CD14-positive monocyte (primary cell): ENCODE measurements around the gene CHST12. TPM values are rescaled to one million over a fixed set of nuclear protein-coding genes. Genes with fewer than 3 reads are reported as not detected.
A peak's percentile ranks its signal among the peaks of the same experiment; 100 is the strongest.

ENCODE experiments used
- DNase-seq, 3 donors: peaks; one replicate each; pipeline ENCODE4 v3.0.0-alpha.2; 2011 to 2022
- H2AFZ ChIP-seq: 2 replicates; pipeline ENCODE4 v1.6.0; 2012; ENCODE audit warnings: mild to moderate bottlenecking, low read depth, low read length, inconsistent platforms; ENCODE audit not compliant: insufficient read depth, poor library complexity, severe bottlenecking
- H3K27ac ChIP-seq, 2 donors: 1 replicate in 1 of 2; 2 replicates in 1 of 2; pipeline ENCODE4 v1.5.1; 2012 to 2013; ENCODE audit warnings: low read length in 2 of 2, control low read depth in 1 of 2, inconsistent platforms in 1 of 2, low read depth in 1 of 2, mild to moderate bottlenecking in 1 of 2
- H3K27me3 ChIP-seq, 2 donors: one replicate each; pipeline versions ENCODE4 v1.6.0 to v1.6.1; 2011 to 2013; ENCODE audit warnings: low read length in 2 of 2; ENCODE audit not compliant: control insufficient read depth in 2 of 2, insufficient read depth in 2 of 2
- H3K36me3 ChIP-seq, 2 donors: replicated peaks in 1 of 2; 1 replicate in 1 of 2; 2 replicates in 1 of 2; pipeline versions ENCODE4 v1.5.1 to v1.6.1; 2012 to 2013; ENCODE audit warnings: low read length in 2 of 2, control low read depth in 1 of 2, inconsistent platforms in 1 of 2, mild to moderate bottlenecking in 1 of 2; ENCODE audit not compliant: insufficient read depth in 2 of 2, control insufficient read depth in 1 of 2
- H3K4me1 ChIP-seq, 2 donors: 1 replicate in 1 of 2; 2 replicates in 1 of 2; pipeline versions ENCODE4 v1.5.1 to v1.6.1; 2012 to 2013; ENCODE audit warnings: low read length in 2 of 2, control low read depth in 1 of 2, inconsistent platforms in 1 of 2, mild to moderate bottlenecking in 1 of 2, moderate library complexity in 1 of 2; ENCODE audit not compliant: insufficient read depth in 2 of 2, control insufficient read depth in 1 of 2
- H3K4me2 ChIP-seq: replicated peaks from 2 replicates; pipeline ENCODE3; 2012; ENCODE audit warnings: low read length, moderate library complexity, mild to moderate bottlenecking; ENCODE audit not compliant: poor library complexity, severe bottlenecking; ENCODE audit errors: extremely low read depth
- H3K4me3 ChIP-seq, 3 experiments: fragments of 200-600 bp in 1 of 3; sonication (generic) in 1 of 3; replicated peaks in 1 of 3; 1 replicate in 2 of 3; 2 replicates in 1 of 3; pipeline ENCODE4 v1.5.1; 2011 to 2013; ENCODE audit warnings: low read length in 3 of 3, mild to moderate bottlenecking in 3 of 3, control low read depth in 2 of 3, low read depth in 2 of 3, inconsistent platforms in 1 of 3, moderate library complexity in 1 of 3
- H3K79me2 ChIP-seq: 2 replicates; pipeline ENCODE4 v1.6.0; 2012; ENCODE audit warnings: mild to moderate bottlenecking, control low read depth, inconsistent platforms, low read length, moderate library complexity; ENCODE audit not compliant: insufficient read depth
- H3K9ac ChIP-seq: 2 replicates; pipeline ENCODE4 v1.6.0; 2017; ENCODE audit warnings: low read length, mild to moderate bottlenecking; ENCODE audit not compliant: insufficient read depth, poor library complexity, severe bottlenecking
- H3K9me3 ChIP-seq, 2 donors: replicated peaks in 1 of 2; 1 replicate in 1 of 2; 2 replicates in 1 of 2; pipeline versions ENCODE4 v1.5.1 to v1.6.1; 2012 to 2013; ENCODE audit warnings: low read length in 2 of 2, control low read depth in 1 of 2; ENCODE audit not compliant: control insufficient read depth in 1 of 2, insufficient read depth in 1 of 2
- H4K20me1 ChIP-seq: 2 replicates; pipeline ENCODE4 v1.6.0; 2012; ENCODE audit warnings: mild to moderate bottlenecking, low read length, control low read depth, moderate library complexity; ENCODE audit not compliant: insufficient read depth
- H3K27ac Mint-ChIP-seq, 7 donors: one replicate each; pipeline ENCODE4 v1.8.0; 2020; ENCODE audit warnings: mild to moderate bottlenecking in 7 of 7, mixed read lengths in 7 of 7, moderate library complexity in 6 of 7, inconsistent platforms in 2 of 7
- H3K27me3 Mint-ChIP-seq, 3 donors: one replicate each; pipeline ENCODE4 v1.8.0; 2021 to 2022; ENCODE audit warnings: low read depth in 3 of 3, mild to moderate bottlenecking in 3 of 3, mixed read lengths in 3 of 3, moderate library complexity in 3 of 3, inconsistent platforms in 1 of 3
- H3K36me3 Mint-ChIP-seq, 2 donors: one replicate each; pipeline ENCODE4 v1.8.0; 2020; ENCODE audit warnings: mixed read lengths in 2 of 2, inconsistent platforms in 1 of 2, mild to moderate bottlenecking in 1 of 2
- H3K4me1 Mint-ChIP-seq: one replicate; pipeline ENCODE4 v1.8.0; 2020; ENCODE audit warnings: mild to moderate bottlenecking, mixed read lengths
- H3K4me3 Mint-ChIP-seq, 2 donors: one replicate each; pipeline ENCODE4 v1.8.0; 2020; ENCODE audit warnings: mild to moderate bottlenecking in 2 of 2, mixed read lengths in 2 of 2, moderate library complexity in 1 of 2
- H3K9me3 Mint-ChIP-seq, 7 donors: one replicate each; pipeline ENCODE4 v1.8.0; 2020 to 2022; ENCODE audit warnings: mixed read lengths in 7 of 7, mild to moderate bottlenecking in 6 of 7, moderate library complexity in 6 of 7, inconsistent platforms in 2 of 7
- WGBS: methylation state at CpG from one replicate; pipeline ENCODE4 v1.1.5; 2013; ENCODE audit warnings: missing lambda C conversion rate; ENCODE audit not compliant: insufficient coverage; 5-methylcytosine and 5-hydroxymethylcytosine counted together
- intact Hi-C, 2 donors: fragments of 100-400 bp; cut with micrococcal nuclease; formaldehyde crosslinking; loops; one replicate each; pipeline versions ENCODE4 v1.15.0 to v1.15.1; 2023
- polyA plus RNA-seq, 3 donors: library from polyadenylated mRNA; depleted of rRNA in 1 of 3; unstranded in 2 of 3; stranded (reverse) in 1 of 3; fragments of 300-500 nt in 2 of 3; fragments of >200 nt in 1 of 3; fragmentation: Illumina TruSeq in 2 of 3; gene quantifications; 1 replicate in 2 of 3; 2 replicates in 1 of 3; pipeline ENCODE4 v1.2.3, GENCODE V29; 2012 to 2021
- TF ChIP-seq, protein P1 (sequence below): fragments of 200-600 bp; IDR thresholded peaks from one replicate; pipeline ENCODE4 v1.8.0; 2022; ENCODE audit warnings: antibody characterized with exemption, mild to moderate bottlenecking

CHST12 gene
- polyA plus RNA-seq, 3 donors: 5.8 to 10.6 (median 7.5) TPM

DNA sequence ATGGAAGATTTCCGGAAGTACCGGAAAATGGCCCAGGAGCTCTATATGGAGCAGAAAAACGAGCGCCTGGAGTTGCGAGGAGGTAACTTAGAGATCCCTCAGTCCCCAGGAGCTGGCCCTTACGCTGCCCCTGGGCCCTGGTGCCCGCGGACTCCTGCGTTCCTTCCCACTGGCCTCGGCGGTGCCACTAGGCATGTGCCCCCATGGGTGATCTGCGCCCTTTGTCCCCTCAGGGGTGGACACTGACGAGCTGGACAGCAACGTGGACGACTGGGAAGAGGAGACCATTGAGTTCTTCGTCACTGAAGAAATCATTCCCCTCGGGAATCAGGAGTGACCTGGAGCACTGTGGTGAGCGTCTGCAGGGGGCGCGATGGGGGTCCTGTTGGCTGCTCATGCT is 24.2 kb upstream of the CHST12 start:
- no peak overlapping the region for H3K27ac ChIP-seq
- TF ChIP-seq, protein P1, sequence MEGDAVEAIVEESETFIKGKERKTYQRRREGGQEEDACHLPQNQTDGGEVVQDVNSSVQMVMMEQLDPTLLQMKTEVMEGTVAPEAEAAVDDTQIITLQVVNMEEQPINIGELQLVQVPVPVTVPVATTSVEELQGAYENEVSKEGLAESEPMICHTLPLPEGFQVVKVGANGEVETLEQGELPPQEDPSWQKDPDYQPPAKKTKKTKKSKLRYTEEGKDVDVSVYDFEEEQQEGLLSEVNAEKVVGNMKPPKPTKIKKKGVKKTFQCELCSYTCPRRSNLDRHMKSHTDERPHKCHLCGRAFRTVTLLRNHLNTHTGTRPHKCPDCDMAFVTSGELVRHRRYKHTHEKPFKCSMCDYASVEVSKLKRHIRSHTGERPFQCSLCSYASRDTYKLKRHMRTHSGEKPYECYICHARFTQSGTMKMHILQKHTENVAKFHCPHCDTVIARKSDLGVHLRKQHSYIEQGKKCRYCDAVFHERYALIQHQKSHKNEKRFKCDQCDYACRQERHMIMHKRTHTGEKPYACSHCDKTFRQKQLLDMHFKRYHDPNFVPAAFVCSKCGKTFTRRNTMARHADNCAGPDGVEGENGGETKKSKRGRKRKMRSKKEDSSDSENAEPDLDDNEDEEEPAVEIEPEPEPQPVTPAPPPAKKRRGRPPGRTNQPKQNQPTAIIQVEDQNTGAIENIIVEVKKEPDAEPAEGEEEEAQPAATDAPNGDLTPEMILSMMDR: no peak
- H2AFZ ChIP-seq: no peak overlapping the region
- Mint-ChIP-seq H3K4me1 (no peaks in the 10 kb centered on the region), H3K27ac (peak overlapping the region in 1 of 7 donors; percentile 20), H3K9me3 (peaks cover 0 to 8% (median 0%) of the 10 kb centered on the region in 7 donors), H3K27me3 (peaks cover under 1 to 6% (median 1%) of the 10 kb centered on the region in 3 donors), H3K36me3 (peaks cover 73 to 85% of the 10 kb centered on the region in 2 donors), H3K4me3 (no peak overlapping the region)
- peaks cover 77 to 78% of the 10 kb centered on the region in 2 donors for H3K36me3 ChIP-seq
- no peaks in the 10 kb centered on the region for H3K27me3 ChIP-seq
- peaks cover 20% of the 10 kb centered on the region for H3K79me2 ChIP-seq
- no peaks in the 10 kb centered on the region for H3K9me3 ChIP-seq
- DNase-seq: no peak
- no peaks in the 10 kb centered on the region for H3K4me1 ChIP-seq
- H3K4me3 ChIP-seq: no peak overlapping the region
- no peak overlapping the region for H3K4me2 ChIP-seq
- no peak overlapping the region for H3K9ac ChIP-seq
- peaks cover 46% of the 10 kb centered on the region for H4K20me1 ChIP-seq
- 97% methylated on average over 19 of the region's 20 CpGs for WGBS
- intact Hi-C loops: no loop called here

DNA sequence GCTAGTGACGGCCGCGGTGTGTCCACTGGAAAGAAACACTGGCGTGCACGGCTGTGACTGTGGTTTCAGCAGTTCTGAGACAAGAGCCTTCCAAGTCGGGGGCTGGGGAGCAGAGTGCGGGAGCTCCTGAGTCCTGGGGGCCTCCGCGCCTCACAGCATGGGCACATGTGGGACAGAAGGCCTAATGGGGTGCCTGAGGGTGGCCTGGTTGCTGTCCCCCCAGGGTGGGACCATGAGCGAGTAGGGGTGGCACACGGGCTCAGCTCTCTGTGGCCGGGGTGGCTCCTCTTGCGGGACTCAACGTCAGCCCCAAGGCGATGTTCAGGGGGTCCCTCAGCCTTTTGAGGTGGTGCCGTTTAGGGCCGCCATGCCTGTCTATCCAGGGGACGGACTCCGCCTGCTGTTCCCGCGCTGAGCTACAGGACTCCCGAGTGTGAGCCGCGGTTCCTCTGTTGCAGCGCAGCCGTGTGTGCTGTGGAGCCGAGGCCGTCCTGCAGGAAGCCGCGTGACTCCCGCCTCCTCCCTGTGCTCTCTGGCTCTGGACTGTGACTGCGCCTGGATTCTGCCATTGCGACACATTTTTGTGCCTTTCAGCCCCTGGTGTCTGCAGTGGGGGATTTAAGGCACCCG is 23.5 kb upstream of the CHST12 start:
- H3K9ac ChIP-seq: no peak overlapping the region
- H3K4me1 ChIP-seq: no peaks in the 10 kb centered on the region
- TF ChIP-seq, protein P1: no peak
- no peak overlapping the region for H3K4me2 ChIP-seq
- WGBS: 83% methylated on average over 34 of the region's 34 CpGs
- Mint-ChIP-seq H3K4me1 (no peaks in the 10 kb centered on the region), H3K27ac (peak overlapping the region in 2 of 7 donors; percentile 20 to 79), H3K9me3 (peaks cover 0 to 8% (median 0%) of the 10 kb centered on the region in 7 donors), H3K4me3 (no peak overlapping the region), H3K36me3 (peaks cover 66 to 77% of the 10 kb centered on the region in 2 donors), H3K27me3 (peaks cover 1 to 6% (median 3%) of the 10 kb centered on the region in 3 donors)
- DNase-seq: no peak
- H3K27ac ChIP-seq: no peak overlapping the region
- no peak overlapping the region for H2AFZ ChIP-seq
- no peaks in the 10 kb centered on the region for H3K9me3 ChIP-seq
- peaks cover 69 to 70% of the 10 kb centered on the region in 2 donors for H3K36me3 ChIP-seq
- H3K4me3 ChIP-seq: no peak overlapping the region
- peaks cover 42% of the 10 kb centered on the region for H4K20me1 ChIP-seq
- peaks cover 20% of the 10 kb centered on the region for H3K79me2 ChIP-seq
- intact Hi-C loops: no loop called here
- no peaks in the 10 kb centered on the region for H3K27me3 ChIP-seq
